ENCODE measurements around the gene EBF3. TPM values are rescaled to one million over a fixed set of nuclear protein-coding genes. Genes with fewer than 3 reads are reported as not detected.

The EBF3 gene
- total RNA-seq, 1 donor from 2014 or later = 1.2 TPM

- peaks cover 23% of the 10 kb centered on the region for H3K4me1 Mint-ChIP-seq
- H3K36me3 Mint-ChIP-seq = no peaks in the 10 kb centered on the region
- DNase-seq (ENCODE audit: low spot score in 2 of 2, unreplicated experiment in 2 of 2) = no peak
- no peak overlapping the region for H3K4me3 Mint-ChIP-seq
- no peak for TF ChIP-seq CTCF (IDR thresholded peaks at IDR 0.05; ENCODE audit: unreplicated experiment)
- H3K27ac Mint-ChIP-seq = peak overlapping the region; percentile 34
- H3K9me3 Mint-ChIP-seq = no peaks in the 10 kb centered on the region
- peaks cover 62% of the 10 kb centered on the region for H3K27me3 Mint-ChIP-seq (ENCODE audit: low read depth)
Measured at GRCh38 chr10:129951101-129951969, 12.7 kb downstream of the EBF3 start.

- Mint-ChIP-seq H3K9me3 (peaks cover under 1% of the 10 kb centered on the region), H3K27ac (peak overlapping the region; percentile 34), H3K4me1 (peaks cover 30% of the 10 kb centered on the region), H3K36me3 (no peaks in the 10 kb centered on the region), H3K27me3 (ENCODE audit: low read depth) (peaks cover 55% of the 10 kb centered on the region), H3K4me3 (no peak overlapping the region)
- TF ChIP-seq CTCF (IDR thresholded peaks at IDR 0.05; ENCODE audit: unreplicated experiment) = no peak
- DNase-seq (ENCODE audit: low spot score in 2 of 2, unreplicated experiment in 2 of 2) = no peak
Measured at GRCh38 chr10:129950676-129951075, 13.4 kb downstream of the EBF3 start.

GRCh38 chr10:129949891-129950291 is 14.2 kb downstream of the EBF3 start:
- DNase-seq (ENCODE audit: low spot score in 2 of 2, unreplicated experiment in 2 of 2) = peak in 1 of 2 experiments; percentile 49
- peaks cover 47% of the 10 kb centered on the region for H3K27me3 Mint-ChIP-seq (ENCODE audit: low read depth)
- no peaks in the 10 kb centered on the region for H3K36me3 Mint-ChIP-seq
- peak overlapping the region; percentile 50 for H3K4me3 Mint-ChIP-seq
- H3K4me1 Mint-ChIP-seq = peaks cover 32% of the 10 kb centered on the region
- no peak for TF ChIP-seq CTCF (IDR thresholded peaks at IDR 0.05; ENCODE audit: unreplicated experiment)
- H3K9me3 Mint-ChIP-seq = peaks cover 4% of the 10 kb centered on the region
- H3K27ac Mint-ChIP-seq = peak overlapping the region; percentile 73

- no peak for TF ChIP-seq CTCF (IDR thresholded peaks at IDR 0.05; ENCODE audit: unreplicated experiment)
- DNase-seq (ENCODE audit: low spot score in 2 of 2, unreplicated experiment in 2 of 2) = no peak
- H3K27ac Mint-ChIP-seq = no peak overlapping the region
- H3K36me3 Mint-ChIP-seq = no peaks in the 10 kb centered on the region
- H3K4me3 Mint-ChIP-seq = no peak overlapping the region
- peaks cover 4% of the 10 kb centered on the region for H3K9me3 Mint-ChIP-seq
- peaks cover 42% of the 10 kb centered on the region for H3K27me3 Mint-ChIP-seq (ENCODE audit: low read depth)
- H3K4me1 Mint-ChIP-seq = peaks cover 32% of the 10 kb centered on the region
Measured at GRCh38 chr10:129949411-129949810, 14.7 kb downstream of the EBF3 start.

GRCh38 chr10:129946859-129947258 is 17.2 kb downstream of the EBF3 start:
- peaks cover 4% of the 10 kb centered on the region for H3K9me3 Mint-ChIP-seq
- peak overlapping the region; percentile 56 for H3K27ac Mint-ChIP-seq
- H3K4me1 Mint-ChIP-seq = peaks cover 32% of the 10 kb centered on the region
- no peak for TF ChIP-seq CTCF (IDR thresholded peaks at IDR 0.05; ENCODE audit: unreplicated experiment)
- H3K36me3 Mint-ChIP-seq = no peaks in the 10 kb centered on the region
- DNase-seq (ENCODE audit: low spot score in 2 of 2, unreplicated experiment in 2 of 2) = no peak
- H3K27me3 Mint-ChIP-seq (ENCODE audit: low read depth) = peaks cover 21% of the 10 kb centered on the region
- no peak overlapping the region for H3K4me3 Mint-ChIP-seq
